Type B pancreatic cell (in vitro differentiated cells): ENCODE results near the gene PSD2. TPM values are rescaled to one million over a fixed set of nuclear protein-coding genes. Genes with fewer than 3 reads are reported as not detected.
A peak's percentile ranks its signal among the peaks of the same experiment; 100 is the strongest.

Experiments used
- DNase-seq: peaks from one replicate; pipeline ENCODE4 v3.0.0; 2021; ENCODE audit warnings: mixed read lengths; ENCODE audit not compliant: unreplicated experiment; ENCODE audit errors: extremely low spot score
- H3K27ac Mint-ChIP-seq: 2 replicates; pipeline ENCODE4 v1.8.0; 2021; ENCODE audit warnings: mild to moderate bottlenecking, mixed read lengths
- H3K27me3 Mint-ChIP-seq: 2 replicates; pipeline ENCODE4 v1.8.0; 2021; ENCODE audit warnings: mixed read lengths
- H3K36me3 Mint-ChIP-seq: 2 replicates; pipeline ENCODE4 v1.8.0; 2021; ENCODE audit warnings: mixed read lengths
- H3K4me1 Mint-ChIP-seq: one replicate; pipeline ENCODE4 v1.8.0; 2021; ENCODE audit warnings: mixed read lengths; ENCODE audit not compliant: unreplicated experiment
- H3K4me3 Mint-ChIP-seq: 2 replicates; pipeline ENCODE4 v1.8.0; 2021; ENCODE audit warnings: mild to moderate bottlenecking, mixed read lengths
- H3K9me3 Mint-ChIP-seq: 2 replicates; pipeline ENCODE4 v1.8.0; 2021; ENCODE audit warnings: mixed read lengths
- CTCF ChIP-seq: fragments of 200-600 bp; sonication (generic); conservative IDR thresholded peaks from 2 replicates; pipeline ENCODE4 v1.5.0; 2021; ENCODE audit warnings: antibody characterized with exemption, mild to moderate bottlenecking
- total RNA-seq: library from RNA; stranded (reverse); gene quantifications from 2 replicates; pipeline ENCODE4 v1.2.1, GENCODE V29; 2021; ENCODE audit warnings: low replicate concordance

The PSD2 gene
- total RNA-seq, 1 donor from 2014 or later, result 0.27 TPM

- H3K36me3 Mint-ChIP-seq, result no peaks in the 10 kb centered on the region
- H3K27me3 Mint-ChIP-seq, result peaks cover 48% of the 10 kb centered on the region
- DNase-seq, result no peak
- no peak overlapping the region for H3K4me3 Mint-ChIP-seq
- TF ChIP-seq CTCF, result no peak
- peaks cover 53% of the 10 kb centered on the region for H3K4me1 Mint-ChIP-seq
- no peaks in the 10 kb centered on the region for H3K9me3 Mint-ChIP-seq
- H3K27ac Mint-ChIP-seq, result no peak overlapping the region
Observed at GRCh38 chr5:139751236-139751635, 44.4 kb upstream of the PSD2 start.

- peaks cover 62% of the 10 kb centered on the region for H3K4me1 Mint-ChIP-seq
- no peak for DNase-seq
- no peaks in the 10 kb centered on the region for H3K9me3 Mint-ChIP-seq
- peaks cover 56% of the 10 kb centered on the region for H3K27me3 Mint-ChIP-seq
- no peak for TF ChIP-seq CTCF
- no peaks in the 10 kb centered on the region for H3K36me3 Mint-ChIP-seq
- peak overlapping the region; percentile 47 for H3K4me3 Mint-ChIP-seq
- H3K27ac Mint-ChIP-seq, result peak overlapping the region; percentile 8
Observed at GRCh38 chr5:139752506-139753473, 42.8 kb upstream of the PSD2 start.

GRCh38 chr5:139755892-139756671 lies 39.5 kb upstream of the PSD2 start:
- no peak for DNase-seq
- TF ChIP-seq CTCF, result no peak
- H3K27me3 Mint-ChIP-seq, result peaks cover 44% of the 10 kb centered on the region
- no peaks in the 10 kb centered on the region for H3K9me3 Mint-ChIP-seq
- peak overlapping the region; percentile 81 for H3K4me3 Mint-ChIP-seq
- no peaks in the 10 kb centered on the region for H3K36me3 Mint-ChIP-seq
- peaks cover 61% of the 10 kb centered on the region for H3K4me1 Mint-ChIP-seq
- peak overlapping the region; percentile 15 for H3K27ac Mint-ChIP-seq

GRCh38 chr5:139756971-139757370 lies 38.6 kb upstream of the PSD2 start:
- H3K4me1 Mint-ChIP-seq, result peaks cover 65% of the 10 kb centered on the region
- H3K9me3 Mint-ChIP-seq, result no peaks in the 10 kb centered on the region
- DNase-seq, result no peak
- peak overlapping the region; percentile 81 for H3K4me3 Mint-ChIP-seq
- H3K36me3 Mint-ChIP-seq, result no peaks in the 10 kb centered on the region
- H3K27me3 Mint-ChIP-seq, result peaks cover 46% of the 10 kb centered on the region
- no peak overlapping the region for H3K27ac Mint-ChIP-seq
- TF ChIP-seq CTCF, result no peak

GRCh38 chr5:139757727-139758509 lies 37.7 kb upstream of the PSD2 start:
- no peaks in the 10 kb centered on the region for H3K9me3 Mint-ChIP-seq
- peaks cover 63% of the 10 kb centered on the region for H3K4me1 Mint-ChIP-seq
- peak; percentile 32 for TF ChIP-seq CTCF
- H3K4me3 Mint-ChIP-seq, result peak overlapping the region; percentile 66
- no peaks in the 10 kb centered on the region for H3K36me3 Mint-ChIP-seq
- DNase-seq, result no peak
- H3K27ac Mint-ChIP-seq, result peak overlapping the region; percentile 58
- peaks cover 46% of the 10 kb centered on the region for H3K27me3 Mint-ChIP-seq
